Muscle layer of duodenum (tissue), 2 donors: ENCODE results near the gene C11orf58.

Source experiments
- H3K27ac ChIP-seq: one replicate; pipeline ENCODE4 v1.7.0; 2013; ENCODE audit warnings: mild to moderate bottlenecking, low read length
- H3K27me3 ChIP-seq: one replicate; pipeline ENCODE4 v1.7.0; 2013; ENCODE audit warnings: low read depth, mild to moderate bottlenecking, control low read depth, low read length
- H3K36me3 ChIP-seq, 2 donors: one replicate each; pipeline ENCODE4 v1.7.0; 2013; ENCODE audit warnings: low read length in 2 of 2, control low read depth in 1 of 2, mild to moderate bottlenecking in 1 of 2; ENCODE audit not compliant: insufficient read depth in 2 of 2, control insufficient read depth in 1 of 2
- H3K4me1 ChIP-seq, 2 donors: one replicate each; pipeline ENCODE4 v1.7.0; 2013; ENCODE audit warnings: low read length in 2 of 2, mild to moderate bottlenecking in 2 of 2, control low read depth in 1 of 2, moderate library complexity in 1 of 2; ENCODE audit not compliant: insufficient read depth in 2 of 2, control insufficient read depth in 1 of 2
- H3K4me3 ChIP-seq, 2 donors: one replicate each; pipeline ENCODE4 v1.7.0; 2013; ENCODE audit warnings: low read length in 2 of 2, low read depth in 1 of 2, mild to moderate bottlenecking in 1 of 2
- H3K9me3 ChIP-seq, 2 donors: one replicate each; pipeline ENCODE4 v1.7.0; 2013; ENCODE audit warnings: low read length in 2 of 2, control low read depth in 1 of 2, mild to moderate bottlenecking in 1 of 2; ENCODE audit not compliant: control insufficient read depth in 1 of 2
- donor health status: healthy.

Gene C11orf58

DNA sequence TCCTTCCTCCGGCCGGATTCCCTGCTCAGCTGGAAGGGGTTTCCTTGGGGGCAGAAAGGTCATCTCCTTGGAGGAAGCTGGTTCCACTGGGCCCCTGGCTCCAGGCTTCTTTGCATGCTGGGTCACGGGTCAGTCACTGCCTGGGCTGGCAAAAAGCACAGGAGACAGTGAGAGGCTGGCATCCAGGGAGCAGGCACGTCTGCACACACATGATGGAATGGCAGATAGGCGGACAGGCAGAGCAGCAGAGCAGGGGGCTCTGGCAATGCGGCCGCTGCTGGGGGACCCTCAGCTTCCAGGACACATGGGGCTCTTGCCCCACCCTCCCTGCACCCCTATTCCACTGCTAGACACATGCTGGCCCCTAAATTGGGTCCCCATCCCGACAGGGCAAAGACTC, 40.4 kb downstream of the C11orf58 start:
- no peak overlapping the region for H3K27ac ChIP-seq
- H3K4me1 ChIP-seq: no peaks in the 10 kb centered on the region
- no peaks in the 10 kb centered on the region for H3K9me3 ChIP-seq
- H3K4me3 ChIP-seq: no peak overlapping the region
- H3K36me3 ChIP-seq: no peaks in the 10 kb centered on the region
- H3K27me3 ChIP-seq: no peaks in the 10 kb centered on the region

DNA sequence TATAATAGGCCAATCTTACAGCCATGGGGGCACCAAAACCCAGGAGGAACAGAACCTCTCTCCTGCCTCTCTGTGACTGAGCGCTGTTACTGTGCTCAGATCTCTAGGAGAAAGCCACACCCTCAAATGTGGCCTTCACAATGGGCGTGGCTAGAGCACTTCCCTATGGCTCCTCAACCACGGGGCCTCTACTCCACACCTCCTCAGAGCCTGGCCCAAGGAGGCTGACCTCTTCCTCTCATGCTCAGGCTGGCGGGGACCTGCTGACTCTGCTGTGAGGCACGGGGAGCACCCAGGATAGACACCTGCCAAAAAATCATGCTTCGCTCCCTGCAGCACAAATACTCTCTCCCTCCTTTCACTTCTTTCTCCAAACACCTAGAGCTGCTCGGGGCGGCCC, 41.0 kb downstream of the C11orf58 start:
- no peak overlapping the region for H3K4me3 ChIP-seq
- H3K4me1 ChIP-seq: no peaks in the 10 kb centered on the region
- H3K27ac ChIP-seq: no peak overlapping the region
- H3K36me3 ChIP-seq: no peaks in the 10 kb centered on the region
- no peaks in the 10 kb centered on the region for H3K9me3 ChIP-seq
- H3K27me3 ChIP-seq: no peaks in the 10 kb centered on the region

DNA sequence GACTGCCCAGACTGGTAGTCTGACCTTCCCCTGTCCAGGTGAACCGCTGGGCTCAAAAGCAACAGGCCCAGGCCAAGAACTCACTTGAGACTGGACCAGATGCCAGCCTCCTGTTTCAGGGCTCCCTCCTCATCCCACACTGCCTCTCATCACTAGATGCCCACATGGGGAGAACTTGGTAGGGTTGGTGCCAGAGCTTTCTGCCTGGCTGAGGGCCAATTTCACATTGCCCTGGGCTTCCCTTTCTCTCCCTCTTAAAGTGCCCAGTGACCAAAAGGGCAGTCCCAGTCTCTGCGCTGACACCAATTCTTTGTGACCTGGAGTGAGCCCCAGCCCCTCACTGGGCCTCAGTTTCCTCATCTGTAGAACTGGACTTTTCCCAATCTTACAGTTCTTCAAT, 41.7 kb downstream of the C11orf58 start:
- H3K36me3 ChIP-seq: no peaks in the 10 kb centered on the region

DNA sequence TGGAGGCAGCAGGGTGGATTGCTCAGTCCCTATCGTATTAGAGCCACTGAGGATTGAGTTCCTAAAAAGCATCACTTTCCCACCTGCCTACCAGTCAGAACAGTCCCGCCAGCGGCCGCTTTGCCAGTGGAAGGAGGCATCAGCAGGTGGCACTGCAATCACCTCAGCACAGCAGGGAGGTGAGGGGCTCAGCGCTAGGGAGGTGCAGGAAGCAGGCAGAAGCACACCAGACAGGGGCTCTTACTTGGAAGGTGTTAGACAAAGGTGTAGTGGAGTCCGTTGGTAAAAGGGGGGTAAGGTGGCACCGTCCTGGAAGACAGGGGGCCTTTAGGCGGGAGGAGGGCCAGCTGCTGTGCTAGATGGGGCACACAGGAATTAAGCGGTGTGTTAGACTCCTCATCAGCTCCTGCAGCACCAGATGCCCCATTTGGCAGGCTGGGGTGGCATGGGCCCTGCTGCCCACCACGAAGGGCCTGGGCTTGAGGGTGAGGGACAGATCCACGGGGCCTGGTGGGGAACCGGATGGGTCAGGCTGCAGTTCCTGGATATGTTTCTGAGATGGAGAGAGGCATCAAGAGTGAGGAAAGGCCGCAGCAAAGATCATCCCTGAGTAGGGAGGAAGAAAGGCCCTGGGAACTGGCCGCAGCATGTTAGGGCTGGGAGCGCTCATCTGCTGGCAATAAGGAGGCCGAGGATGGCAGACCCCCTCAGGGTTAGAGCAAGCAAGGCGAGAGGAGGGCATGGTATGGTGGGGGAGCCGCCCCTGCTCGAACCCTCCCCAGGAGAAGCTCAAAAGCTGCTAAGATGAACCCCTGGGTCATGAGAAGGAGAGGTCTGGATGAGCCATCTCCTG, 42.5 kb downstream of the C11orf58 start:
- H3K36me3 ChIP-seq: no peaks in the 10 kb centered on the region
- no peaks in the 10 kb centered on the region for H3K9me3 ChIP-seq
- H3K27me3 ChIP-seq: no peaks in the 10 kb centered on the region
- H3K4me3 ChIP-seq: no peak overlapping the region
- no peak overlapping the region for H3K27ac ChIP-seq
- no peaks in the 10 kb centered on the region for H3K4me1 ChIP-seq

More for the DNA sequence above, 41.7 kb downstream of the C11orf58 start:
- no peaks in the 10 kb centered on the region for H3K27me3 ChIP-seq
- H3K9me3 ChIP-seq: no peaks in the 10 kb centered on the region
- no peak overlapping the region for H3K4me3 ChIP-seq
- H3K27ac ChIP-seq: no peak overlapping the region
- H3K4me1 ChIP-seq: no peaks in the 10 kb centered on the region

DNA sequence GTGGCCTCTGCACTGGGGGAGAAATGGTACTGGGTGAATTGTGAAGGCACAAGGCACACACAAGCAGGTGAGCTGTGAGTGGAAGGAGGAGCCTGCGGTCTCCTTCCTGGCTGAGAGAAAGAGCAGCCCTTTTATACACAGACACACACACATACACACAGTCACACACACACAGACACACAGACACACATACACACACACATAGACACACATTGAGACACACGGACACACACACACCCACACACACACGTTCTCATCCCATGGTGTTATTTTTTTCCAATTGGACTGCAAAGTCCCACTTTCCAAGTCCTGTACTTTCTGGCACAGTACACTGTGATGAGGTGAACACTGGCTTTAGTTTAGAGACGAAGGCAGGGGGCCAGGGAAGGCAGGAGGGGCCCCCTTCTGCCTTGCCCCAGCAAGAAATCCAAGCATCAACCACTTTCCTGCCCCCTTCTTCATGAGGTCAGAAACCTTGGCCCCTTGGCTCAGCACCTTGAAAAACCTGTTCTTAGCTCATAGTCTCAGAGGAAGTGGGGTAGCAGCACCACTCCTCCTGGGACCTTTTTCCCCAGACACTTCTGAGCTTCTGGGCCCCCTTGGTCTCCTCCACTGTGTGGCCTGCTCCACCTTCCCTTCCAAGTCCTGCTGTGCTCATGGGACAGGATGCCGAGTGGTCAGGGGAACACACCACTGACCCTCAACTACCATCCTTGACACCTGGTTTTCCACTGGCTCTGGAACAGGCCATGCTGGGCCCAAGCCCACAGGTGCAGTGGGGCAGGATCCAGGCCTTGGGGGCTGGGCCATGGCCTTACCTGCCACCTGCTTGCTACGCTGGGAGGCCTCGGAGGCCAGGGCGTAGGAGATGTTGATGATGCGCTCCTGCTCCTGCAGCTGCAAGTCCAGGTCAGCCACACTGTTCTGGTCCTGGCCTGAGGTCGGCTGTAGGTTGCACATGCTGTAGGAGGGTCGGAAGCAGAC, 43.8 kb downstream of the C11orf58 start:
- Histone ChIP-seq H3K4me1 (no peaks in the 10 kb centered on the region), H3K27ac (no peak overlapping the region), H3K4me3 (no peak overlapping the region), H3K36me3 (no peaks in the 10 kb centered on the region), H3K27me3 (no peaks in the 10 kb centered on the region), H3K9me3 (no peaks in the 10 kb centered on the region)

DNA sequence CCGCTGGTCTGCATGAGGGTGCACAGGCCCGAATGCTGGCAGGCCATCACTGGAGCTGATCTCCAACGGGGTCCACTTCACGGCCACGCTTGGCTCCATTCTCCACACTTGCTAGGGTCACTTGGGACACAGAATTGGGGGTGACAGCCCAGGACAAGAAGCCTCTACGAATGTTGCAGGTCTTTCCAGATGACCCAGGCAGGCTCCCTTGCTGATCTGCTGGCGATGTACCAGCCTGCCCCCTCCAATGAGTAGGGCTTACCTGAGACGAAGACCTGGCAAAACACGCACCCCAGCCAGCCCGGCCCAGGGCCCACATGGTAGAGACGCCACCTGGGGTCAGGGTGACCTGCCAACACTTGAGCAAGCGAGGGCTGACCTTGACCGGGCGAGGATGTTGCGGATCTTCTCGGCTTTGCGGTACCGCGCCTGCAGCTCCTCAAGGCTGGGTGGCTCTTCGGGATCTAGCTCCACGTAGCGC, 44.9 kb downstream of the C11orf58 start:
- H3K27me3 ChIP-seq: no peaks in the 10 kb centered on the region
- no peaks in the 10 kb centered on the region for H3K9me3 ChIP-seq
- no peak overlapping the region for H3K27ac ChIP-seq
- no peaks in the 10 kb centered on the region for H3K4me1 ChIP-seq
- no peaks in the 10 kb centered on the region for H3K36me3 ChIP-seq
- H3K4me3 ChIP-seq: no peak overlapping the region

DNA sequence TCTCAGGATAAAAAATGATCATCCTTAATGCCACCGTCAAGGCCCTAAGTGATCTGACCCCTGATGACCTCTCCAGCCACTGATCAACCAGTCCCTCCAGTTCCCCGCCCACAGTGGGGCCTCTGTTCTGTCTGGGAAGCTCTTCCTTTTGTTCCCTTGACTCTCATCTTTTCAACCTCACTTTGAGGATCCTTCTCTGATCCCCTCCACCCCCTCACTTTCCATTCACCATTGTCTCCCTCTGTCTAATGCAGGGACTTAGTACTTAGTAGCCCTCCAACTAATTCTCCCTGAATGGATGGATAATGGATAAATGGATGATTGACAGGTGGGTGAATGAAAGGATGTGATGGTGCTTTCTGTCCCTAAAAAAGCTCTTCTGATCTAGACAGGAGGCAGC, 45.6 kb downstream of the C11orf58 start:
- no peaks in the 10 kb centered on the region for H3K27me3 ChIP-seq
- no peaks in the 10 kb centered on the region for H3K4me1 ChIP-seq
- H3K4me3 ChIP-seq: no peak overlapping the region
- no peaks in the 10 kb centered on the region for H3K9me3 ChIP-seq
- no peak overlapping the region for H3K27ac ChIP-seq
- H3K36me3 ChIP-seq: no peaks in the 10 kb centered on the region

DNA sequence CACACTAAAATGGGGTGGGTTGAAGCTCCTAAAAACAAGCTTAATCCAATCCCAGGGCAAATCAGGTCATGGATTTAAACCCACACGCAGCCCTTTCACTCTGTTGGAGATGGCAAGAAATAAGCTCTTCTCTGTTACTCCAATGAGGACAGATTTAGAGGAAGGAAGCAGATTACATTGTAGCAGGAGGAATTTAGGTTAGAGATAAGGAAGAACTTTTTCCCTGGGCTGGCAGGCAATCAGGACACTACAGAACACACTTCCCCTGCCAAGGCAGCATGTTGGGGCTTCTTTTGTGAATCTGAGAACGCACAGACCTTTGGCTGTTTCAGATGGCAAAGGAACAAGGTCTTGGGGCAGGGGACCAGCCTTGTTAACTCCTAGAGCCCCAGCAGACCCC, 46.2 kb downstream of the C11orf58 start:
- no peak overlapping the region for H3K27ac ChIP-seq
- no peaks in the 10 kb centered on the region for H3K36me3 ChIP-seq
- no peaks in the 10 kb centered on the region for H3K9me3 ChIP-seq
- H3K27me3 ChIP-seq: no peaks in the 10 kb centered on the region
- no peak overlapping the region for H3K4me3 ChIP-seq
- H3K4me1 ChIP-seq: no peaks in the 10 kb centered on the region

DNA sequence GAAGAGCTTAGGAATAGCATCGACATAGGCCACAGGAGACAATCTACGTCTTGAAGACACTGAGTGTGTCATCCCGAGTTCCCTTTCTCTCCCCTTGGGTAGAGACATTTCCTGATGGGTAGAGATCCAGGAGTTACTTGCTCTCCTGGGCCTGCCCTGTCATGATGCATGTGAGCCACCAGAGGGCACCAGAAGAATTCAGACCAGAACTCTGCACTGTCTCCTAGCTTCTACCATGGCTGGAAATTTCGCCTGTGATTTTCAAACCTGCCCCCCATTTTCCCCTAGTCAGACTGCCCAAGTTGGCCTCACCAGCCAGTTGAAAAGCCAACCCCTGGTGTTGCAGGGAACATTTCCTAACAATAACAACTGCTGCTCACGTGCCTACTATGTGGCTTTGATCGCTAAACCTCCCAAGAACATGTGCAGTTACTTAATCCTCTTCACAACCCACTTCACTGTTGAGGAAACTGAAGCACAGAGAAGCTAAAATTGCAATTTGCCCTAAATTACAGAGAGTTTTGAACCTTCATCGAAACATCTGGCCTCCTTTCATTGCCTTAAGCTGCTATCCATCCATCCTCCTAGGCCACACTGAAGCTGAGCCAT, 47.2 kb downstream of the C11orf58 start:
- no peak overlapping the region for H3K4me3 ChIP-seq
- H3K9me3 ChIP-seq: no peaks in the 10 kb centered on the region
- H3K36me3 ChIP-seq: no peaks in the 10 kb centered on the region
- no peak overlapping the region for H3K27ac ChIP-seq
- no peaks in the 10 kb centered on the region for H3K27me3 ChIP-seq
- no peaks in the 10 kb centered on the region for H3K4me1 ChIP-seq

DNA sequence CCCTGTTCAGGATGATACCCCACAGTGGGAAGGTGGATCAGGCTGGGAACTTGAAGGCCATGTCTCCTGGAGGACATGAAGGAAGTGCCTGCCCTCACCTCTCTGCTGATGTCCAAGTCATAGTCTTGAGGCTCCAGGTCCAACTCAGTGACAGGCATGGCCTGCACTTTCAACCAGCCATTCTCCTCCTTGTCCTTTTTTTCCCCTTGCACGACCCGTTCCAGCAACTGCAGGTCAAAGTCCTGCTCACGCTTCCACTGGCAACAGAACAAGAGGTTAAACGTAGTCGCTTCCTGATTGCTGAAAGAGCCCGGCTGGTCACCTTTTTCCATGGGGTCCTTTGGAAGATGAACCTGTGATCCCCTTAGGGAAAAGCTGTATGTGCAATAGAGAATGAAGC, 47.7 kb downstream of the C11orf58 start:
- Histone ChIP-seq H3K4me1 (peaks cover 0 to 1% of the 10 kb centered on the region in 2 donors), H3K27ac (no peak overlapping the region)

More for the DNA sequence above, 47.7 kb downstream of the C11orf58 start:
- Histone ChIP-seq H3K27me3 (no peaks in the 10 kb centered on the region), H3K9me3 (no peaks in the 10 kb centered on the region), H3K4me3 (no peak overlapping the region), H3K36me3 (no peaks in the 10 kb centered on the region)
